ENCODE measurements around the gene TRMT61A.
"Not testable (repeated sequence)": the region's sequence is repeated elsewhere in the genome, so short reads cannot be mapped to it uniquely, and the experiment has no call there.

GRCh38 chr14:103525430-103526246 lies 3.4 kb upstream of the TRMT61A start:
- TF ChIP-seq FOXM1 (IDR thresholded peaks at IDR 0.05; ENCODE audit: borderline replicate concordance); NFRKB (IDR thresholded peaks at IDR 0.05); L3MBTL2 (conservative IDR thresholded peaks at IDR 0.05); SP1 (IDR thresholded peaks at IDR 0.05); PKNOX1 (IDR thresholded peaks at IDR 0.05); SUZ12 (IDR thresholded peaks at IDR 0.05); ZNF384 (IDR thresholded peaks at IDR 0.05); ELF4 (IDR thresholded peaks at IDR 0.05); FOXA1 (IDR thresholded peaks at IDR 0.05); TARDBP (IDR thresholded peaks at IDR 0.05): not testable (repeated sequence)
